ENCODE measurements around the gene IDI2. TPM values are rescaled to one million over a fixed set of nuclear protein-coding genes. Genes with fewer than 3 reads are reported as not detected.
A peak's percentile ranks its signal among the peaks of the same experiment; 100 is the strongest.

IDI2 gene
- total and polyA plus RNA-seq, 2 of the 13 experiments (the other 11 are each of a cell fraction or from before 2014, with no cell fraction given), result not detected

- TF ChIP-seq RARG (CRISPR knock-in tag; IDR thresholded peaks at IDR 0.05; ENCODE audit: low read depth) (no peak), FOXO4 (CRISPR knock-in tag; conservative IDR thresholded peaks at IDR 0.05) (0 out of 2 replicates have a peak, but pooled peaks have one; percentile 62), ZFP37 (CRISPR knock-in tag; IDR thresholded peaks at IDR 0.05; ENCODE audit: borderline replicate concordance) (no peak)
These were observed 22.3 kb upstream of the IDI2 start (continued) for GRCh38 chr10:1047937-1048336.

GRCh38 chr10:1045415-1045814 is 19.8 kb upstream of the IDI2 start:
- CTCF ChIA-PET (ENCODE audit: low intra/inter-chr PET ratio, low total read pairs), result no interaction called here
- no peaks in the 10 kb centered on the region; a peak in 1 of 5 replicates for H3K27me3 ChIP-seq (ENCODE audit: control insufficient read depth in 1 of 2, insufficient read depth in 2 of 2, low read length in 2 of 2)
- H3K36me3 ChIP-seq (replicated peaks in 1 of 2; ENCODE audit: control insufficient read depth in 1 of 2, insufficient read depth in 2 of 2, low read length in 2 of 2), result peaks cover 5 to 26% of the 10 kb centered on the region in 2 experiments
- POLR2A ChIA-PET, result no interaction called here
- H3K9ac ChIP-seq (ENCODE audit: insufficient read depth, low read depth, low read length), result 0 out of 2 replicates have a peak overlapping the region, but pooled peaks have one; percentile 44
- peaks cover 33% of the 10 kb centered on the region for H3K4me1 ChIP-seq (ENCODE audit: insufficient read depth, low read length)
- no TSS peak for BruUV-seq (replicated peaks)
- H2AFZ ChIP-seq (ENCODE audit: low read length), result no peak overlapping the region
- peak overlapping the region in 2 of 3 experiments; percentile 22 to 63; a peak in 3 of 6 replicates for H3K4me3 ChIP-seq (replicated peaks in 1 of 3; ENCODE audit: insufficient read depth in 1 of 3, low read depth in 2 of 3, low read length in 3 of 3)
- H3K4me2 ChIP-seq (ENCODE audit: low read depth, low read length), result peak overlapping the region; percentile 73
- FAIRE-seq, result no peak
- H3K9me3 ChIP-seq (ENCODE audit: low read length), result no peaks in the 10 kb centered on the region
- intact Hi-C loops (cut with micrococcal nuclease; ENCODE audit: unreplicated experiment) (loop anchor here (5.0 kb wide), 1 partner anchor 58 kb away; the partner anchor contains the start of gene GTPBP4), in situ Hi-C loops (cut with HindIII; ENCODE audit: extremely low pct_ligation_motif_present, low pct_unique_long_range_greater_than_20kb) (no loop called here)
- no peak overlapping the region for H3K27ac ChIP-seq (ENCODE audit: extremely low read length, insufficient read depth, low read length)
- no peak for DNase-seq (ENCODE audit: low spot score)
- ATAC-seq, result no peak
- peaks cover 55% of the 10 kb centered on the region for H3K79me2 ChIP-seq (ENCODE audit: insufficient read depth, low read length)
- WGBS (ENCODE audit: low lambda C conversion rate), result 79% methylated on average over 6 of the region's 6 CpGs
- H4K20me1 ChIP-seq (ENCODE audit: insufficient read depth, low read length), result peaks cover 53% of the 10 kb centered on the region
- TF ChIP-seq ZFP90 (CRISPR knock-in tag; IDR thresholded peaks at IDR 0.05; ENCODE audit: borderline replicate concordance) (no peak), ZMYM3 (CRISPR knock-in tag; IDR thresholded peaks at IDR 0.05) (peak; percentile 60; the same call in 1 of the 2 replicates), ZNF460 (CRISPR knock-in tag; IDR thresholded peaks at IDR 0.05; ENCODE audit: borderline replicate concordance) (peak; percentile 96), SALL2 (CRISPR knock-in tag; IDR thresholded peaks at IDR 0.05) (no peak), ZSCAN9 (CRISPR knock-in tag; IDR thresholded peaks at IDR 0.05; ENCODE audit: borderline replicate concordance) (no peak), ZNF282 (IDR thresholded peaks at IDR 0.05; ENCODE audit: partially characterized antibody) (no peak), HOMEZ (CRISPR knock-in tag; IDR thresholded peaks at IDR 0.05; ENCODE audit: low read depth) (no peak), TCF7L2 (IDR thresholded peaks at IDR 0.05; ENCODE audit: low read depth, low read length) (no peak), ZNF280D (CRISPR knock-in tag; IDR thresholded peaks at IDR 0.05) (0 out of 2 replicates have a peak, but pooled peaks have one; percentile 21), THAP9 (CRISPR knock-in tag; IDR thresholded peaks at IDR 0.05; ENCODE audit: borderline replicate concordance) (no peak), ZBTB7A (CRISPR knock-in tag; IDR thresholded peaks at IDR 0.05) (no peak), POGZ (CRISPR knock-in tag; IDR thresholded peaks at IDR 0.05) (no peak)
